GM12872 (cell line): ENCODE measurements around the gene ZNF318.

Experiments used
- TF ChIP-seq, protein P1 (sequence below): IDR thresholded peaks from 3 replicates; pipeline ENCODE4 v1.5.1; 2011; ENCODE audit warnings: low read depth, mild to moderate bottlenecking, low read length, moderate library complexity; ENCODE audit not compliant: insufficient read depth

ZNF318 gene

DNA sequence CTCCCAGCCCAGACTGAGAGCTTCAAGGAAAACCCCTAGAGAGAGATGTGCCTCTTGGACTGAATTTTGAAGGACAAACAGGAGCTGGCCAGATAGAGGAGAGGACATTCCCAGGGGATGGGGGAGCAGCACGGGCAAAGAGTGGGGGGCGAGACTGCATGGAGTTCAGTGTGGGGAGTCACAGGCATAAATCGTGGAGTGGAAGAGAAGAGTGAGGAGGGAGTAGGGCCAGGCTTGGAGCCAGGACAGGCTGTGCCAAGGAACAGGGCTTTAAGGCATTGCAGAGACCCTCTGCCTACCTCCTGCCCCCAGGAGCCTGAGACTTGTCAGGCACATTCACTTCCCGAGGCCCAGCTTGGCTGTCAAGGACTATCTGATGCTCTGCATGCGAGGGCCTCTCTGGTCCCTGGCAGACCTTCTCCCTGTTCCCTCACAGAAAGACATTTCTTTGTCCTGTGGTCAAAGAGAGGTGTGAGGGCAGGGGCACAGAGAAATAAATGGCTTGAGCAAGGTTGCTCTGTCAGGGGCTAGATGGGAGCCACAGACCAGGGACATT is 76.6 kb downstream of the ZNF318 start:
- TF ChIP-seq, protein P1, sequence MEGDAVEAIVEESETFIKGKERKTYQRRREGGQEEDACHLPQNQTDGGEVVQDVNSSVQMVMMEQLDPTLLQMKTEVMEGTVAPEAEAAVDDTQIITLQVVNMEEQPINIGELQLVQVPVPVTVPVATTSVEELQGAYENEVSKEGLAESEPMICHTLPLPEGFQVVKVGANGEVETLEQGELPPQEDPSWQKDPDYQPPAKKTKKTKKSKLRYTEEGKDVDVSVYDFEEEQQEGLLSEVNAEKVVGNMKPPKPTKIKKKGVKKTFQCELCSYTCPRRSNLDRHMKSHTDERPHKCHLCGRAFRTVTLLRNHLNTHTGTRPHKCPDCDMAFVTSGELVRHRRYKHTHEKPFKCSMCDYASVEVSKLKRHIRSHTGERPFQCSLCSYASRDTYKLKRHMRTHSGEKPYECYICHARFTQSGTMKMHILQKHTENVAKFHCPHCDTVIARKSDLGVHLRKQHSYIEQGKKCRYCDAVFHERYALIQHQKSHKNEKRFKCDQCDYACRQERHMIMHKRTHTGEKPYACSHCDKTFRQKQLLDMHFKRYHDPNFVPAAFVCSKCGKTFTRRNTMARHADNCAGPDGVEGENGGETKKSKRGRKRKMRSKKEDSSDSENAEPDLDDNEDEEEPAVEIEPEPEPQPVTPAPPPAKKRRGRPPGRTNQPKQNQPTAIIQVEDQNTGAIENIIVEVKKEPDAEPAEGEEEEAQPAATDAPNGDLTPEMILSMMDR: no peak

DNA sequence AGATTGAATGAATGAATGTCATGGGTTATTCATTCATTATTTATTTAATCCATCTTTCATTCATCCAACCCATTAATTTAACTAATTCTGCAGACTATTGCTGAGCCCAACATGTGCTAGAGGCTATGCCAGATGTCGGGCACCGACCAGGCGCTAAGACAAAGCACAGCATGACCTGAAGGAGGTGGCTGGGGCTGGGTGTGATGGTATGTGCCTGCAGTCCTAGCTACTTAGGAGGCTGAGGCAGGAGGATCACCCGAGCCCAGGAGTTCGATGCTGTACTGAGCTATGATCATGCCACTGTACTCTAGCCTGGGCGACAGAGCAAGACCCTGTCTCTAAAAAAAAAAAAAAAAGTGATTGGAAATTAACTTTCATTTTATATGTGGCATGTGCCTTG is 77.1 kb downstream of the ZNF318 start:
- TF ChIP-seq, protein P1: no peak

GRCh38 chr6:43291708-43292107 is 77.7 kb downstream of the ZNF318 start:
- TF ChIP-seq, protein P1: no peak

- TF ChIP-seq, protein P1: no peak
Observed at GRCh38 chr6:43290905-43291355, 78.5 kb downstream of the ZNF318 start.

- TF ChIP-seq, protein P1: no peak
Observed at GRCh38 chr6:43290339-43290904, 79.0 kb downstream of the ZNF318 start.

GRCh38 chr6:43287717-43288679 is 81.4 kb downstream of the ZNF318 start:
- TF ChIP-seq, protein P1: no peak

DNA sequence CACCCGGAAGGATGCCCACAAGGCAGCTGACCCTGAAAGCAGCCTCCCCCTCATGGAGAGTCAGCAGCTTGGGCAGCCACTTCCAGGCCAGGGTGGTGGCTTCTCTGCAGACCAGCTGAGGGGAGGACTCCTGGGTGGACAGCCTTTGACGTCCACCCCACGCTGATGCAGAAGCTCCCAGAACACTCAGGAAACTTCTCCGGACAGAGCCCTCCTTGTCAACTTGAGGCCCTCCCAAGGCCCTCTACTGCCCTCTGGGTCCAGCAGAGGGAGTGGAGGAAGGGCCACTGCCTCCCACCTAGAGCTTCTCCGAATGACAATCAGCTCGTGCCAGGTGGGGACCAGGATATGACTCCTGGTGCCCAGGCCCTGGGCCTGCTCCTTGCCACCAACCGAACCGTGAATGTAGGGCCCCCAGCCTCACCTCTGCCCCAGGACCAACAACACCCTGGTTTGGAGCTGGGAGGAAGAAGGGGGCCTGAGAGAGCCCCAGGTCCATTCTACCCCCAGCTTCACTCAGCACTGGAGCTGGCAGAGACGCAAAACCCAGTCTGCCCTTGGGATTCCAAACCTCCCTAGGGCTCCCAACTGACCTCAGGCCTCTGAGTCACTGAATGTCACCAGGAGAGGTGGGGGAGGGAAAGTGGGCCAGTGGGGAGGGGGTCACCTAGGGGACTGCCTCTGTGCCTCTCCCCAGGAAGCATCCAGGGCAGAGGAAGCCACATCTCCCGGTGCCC is 82.3 kb downstream of the ZNF318 start:
- TF ChIP-seq, protein P1: no peak
